Muscle of arm (tissue), 12 donors: Measurements from ENCODE around the gene HEPACAM. TPM values are rescaled to one million over a fixed set of nuclear protein-coding genes. Genes with fewer than 3 reads are reported as not detected.

ENCODE experiments used
- DNase-seq: peaks from one replicate; pipeline ENCODE4 v3.0.0-alpha.2; 2013
- polyA plus RNA-seq, 12 donors: library from polyadenylated mRNA; unstranded; fragments of 120-200 nt; gene quantifications; one replicate each; pipeline ENCODE4 v1.2.1, GENCODE V29; 2013; ENCODE audit not compliant: insufficient read length in 12 of 12

Gene HEPACAM
- polyA plus RNA-seq, 12 donors = 0.05 to 0.33 (median 0.19) TPM; not detected in 8

- DNase-seq = no peak
These were observed 35.4 kb downstream of the HEPACAM start for GRCh38 chr11:124900464-124900863.

GRCh38 chr11:124899383-124900145 is 36.3 kb downstream of the HEPACAM start:
- no peak for DNase-seq

GRCh38 chr11:124898711-124899110 is 37.1 kb downstream of the HEPACAM start:
- DNase-seq = no peak

- DNase-seq = no peak
These were observed 37.6 kb downstream of the HEPACAM start for GRCh38 chr11:124898263-124898680.

- no peak for DNase-seq
These were observed 38.1 kb downstream of the HEPACAM start, which contains the start of gene ROBO4 for GRCh38 chr11:124897674-124898262. TSS of gene ROBO4 (minus strand) at chr11:124897865. CDS start at chr11:124897795, 70 bp downstream.

GRCh38 chr11:124896821-124897391 is 38.9 kb downstream of the HEPACAM start:
- DNase-seq = no peak

GRCh38 chr11:124896071-124896750 is 39.6 kb downstream of the HEPACAM start:
- DNase-seq = no peak

GRCh38 chr11:124895471-124895971 is 40.3 kb downstream of the HEPACAM start:
- no peak for DNase-seq

- no peak for DNase-seq
These were observed 41.0 kb downstream of the HEPACAM start for GRCh38 chr11:124894606-124895430.

GRCh38 chr11:124893781-124894401 is 42.0 kb downstream of the HEPACAM start:
- no peak for DNase-seq

GRCh38 chr11:124892750-124893454 is 42.9 kb downstream of the HEPACAM start:
- DNase-seq = no peak

- no peak for DNase-seq
These were observed 43.7 kb downstream of the HEPACAM start for GRCh38 chr11:124892146-124892545.

- DNase-seq = no peak
These were observed 44.4 kb downstream of the HEPACAM start for GRCh38 chr11:124891373-124891861.

- no peak for DNase-seq
These were observed 45.0 kb downstream of the HEPACAM start for GRCh38 chr11:124890683-124891372.

GRCh38 chr11:124890151-124890550 is 45.7 kb downstream of the HEPACAM start:
- no peak for DNase-seq

- DNase-seq = no peak
These were observed 46.4 kb downstream of the HEPACAM start for GRCh38 chr11:124889191-124890091.

- DNase-seq = no peak
These were observed 48.2 kb downstream of the HEPACAM start for GRCh38 chr11:124887667-124888013.

GRCh38 chr11:124886978-124887666 is 48.7 kb downstream of the HEPACAM start:
- DNase-seq = no peak
